Umbilical cord (tissue), 2 donors: ENCODE data around the gene POGK. TPM values are rescaled to one million over a fixed set of nuclear protein-coding genes. Genes with fewer than 3 reads are reported as not detected.
"Not testable (repeated sequence)": the region's sequence is repeated elsewhere in the genome, so short reads cannot be mapped to it uniquely, and the experiment has no call there.

ENCODE experiments used
- DNase-seq: peaks from one replicate; pipeline ENCODE4 v3.0.0-alpha.2; 2015; ENCODE audit warnings: low spot score
- total RNA-seq: library from RNA; depleted of rRNA; stranded (reverse); fragments of >200 nt; gene quantifications from one replicate; pipeline ENCODE4 v1.2.3, GENCODE V29; 2014; ENCODE audit warnings: low replicate concordance; ENCODE audit not compliant: insufficient read depth

Gene POGK
- 29.9 TPM for total RNA-seq

- DNase-seq: peak; percentile 95
Observed at GRCh38 chr1:166838766-166839599, at the start of gene POGK. POGK (plus strand) TSS chr1:166839475; CDS start chr1:166840957, 1,482 bp downstream.

GRCh38 chr1:166796620-166797236 is 42.5 kb upstream of the POGK start:
- no peak for DNase-seq

GRCh38 chr1:166808952-166809351 is 30.3 kb upstream of the POGK start:
- no peak for DNase-seq

DNA sequence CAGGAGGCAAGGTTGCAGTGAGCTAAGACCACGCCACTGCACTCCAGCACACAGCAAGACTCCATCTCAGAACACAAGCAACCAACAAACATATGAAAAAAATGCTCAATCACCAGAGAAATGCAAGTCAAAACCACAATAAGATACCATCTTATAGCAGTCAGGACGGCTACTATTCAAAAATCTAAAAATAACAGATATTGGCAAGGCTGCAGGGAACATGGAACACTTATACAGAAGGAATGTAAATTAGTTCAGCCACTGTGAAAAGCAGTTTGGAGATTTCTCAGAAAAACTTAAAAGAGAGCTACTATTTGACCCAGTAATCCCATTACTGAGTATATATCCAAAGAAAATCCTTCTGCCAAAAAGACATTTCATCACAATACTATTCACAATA is 27.6 kb upstream of the POGK start:
- no peak for DNase-seq

GRCh38 chr1:166813508-166814223 is 25.6 kb upstream of the POGK start:
- DNase-seq: no peak

GRCh38 chr1:166814611-166815010 is 24.7 kb upstream of the POGK start:
- peak; percentile 9 for DNase-seq

GRCh38 chr1:166819974-166820373 is 19.3 kb upstream of the POGK start:
- no peak for DNase-seq

GRCh38 chr1:166822385-166822784 is 16.9 kb upstream of the POGK start:
- no peak for DNase-seq

GRCh38 chr1:166827426-166827825 is 11.8 kb upstream of the POGK start:
- DNase-seq: no peak

DNA sequence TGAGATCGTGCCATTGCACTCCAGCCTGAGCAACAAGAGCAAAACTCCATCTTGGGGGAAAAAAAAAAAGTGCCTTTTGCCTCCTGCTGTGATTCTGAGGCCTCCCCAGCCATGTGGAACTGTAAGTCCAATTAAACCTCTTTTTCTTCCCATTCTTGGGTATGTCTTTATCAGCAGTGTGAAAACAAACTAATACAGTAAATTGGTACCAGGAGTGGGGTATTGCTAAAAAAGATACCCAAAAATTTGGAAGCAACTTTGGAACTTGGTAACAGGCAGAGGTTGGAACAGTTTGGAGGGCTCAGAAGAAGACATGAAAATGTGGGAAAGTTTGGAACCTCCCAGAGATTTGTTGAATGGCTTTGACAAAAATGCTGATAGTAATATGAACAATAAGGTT is 9.5 kb upstream of the POGK start:
- not testable (repeated sequence) for DNase-seq

- no peak for DNase-seq
Observed at GRCh38 chr1:166836733-166837132, 2.5 kb upstream of the POGK start.

GRCh38 chr1:166839600-166840308 is 479 bp downstream of the POGK start:
- peak; percentile 24 for DNase-seq

GRCh38 chr1:166840309-166841274 is 1.3 kb downstream of the POGK start:
- DNase-seq: peak; percentile 30

DNA sequence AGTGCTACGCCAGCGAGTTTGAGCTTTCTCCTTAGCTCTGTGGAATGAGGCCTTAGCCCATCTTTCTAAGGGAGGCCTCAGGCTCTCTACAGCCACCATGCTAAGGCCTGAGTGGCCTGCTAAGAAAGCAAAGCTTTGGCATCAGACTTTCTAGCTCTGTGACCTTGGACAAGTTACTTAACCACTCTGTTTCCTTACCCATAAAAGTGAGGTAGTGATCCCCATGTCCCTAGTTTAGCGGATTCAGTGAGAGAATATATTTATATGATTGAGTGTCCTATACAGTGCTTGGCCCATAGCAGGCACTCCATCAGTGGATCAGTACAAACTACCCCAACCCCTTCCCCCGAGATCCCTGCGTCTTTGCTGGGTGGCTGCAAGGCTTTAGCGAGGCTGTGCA is 4.0 kb downstream of the POGK start:
- DNase-seq: no peak

DNA sequence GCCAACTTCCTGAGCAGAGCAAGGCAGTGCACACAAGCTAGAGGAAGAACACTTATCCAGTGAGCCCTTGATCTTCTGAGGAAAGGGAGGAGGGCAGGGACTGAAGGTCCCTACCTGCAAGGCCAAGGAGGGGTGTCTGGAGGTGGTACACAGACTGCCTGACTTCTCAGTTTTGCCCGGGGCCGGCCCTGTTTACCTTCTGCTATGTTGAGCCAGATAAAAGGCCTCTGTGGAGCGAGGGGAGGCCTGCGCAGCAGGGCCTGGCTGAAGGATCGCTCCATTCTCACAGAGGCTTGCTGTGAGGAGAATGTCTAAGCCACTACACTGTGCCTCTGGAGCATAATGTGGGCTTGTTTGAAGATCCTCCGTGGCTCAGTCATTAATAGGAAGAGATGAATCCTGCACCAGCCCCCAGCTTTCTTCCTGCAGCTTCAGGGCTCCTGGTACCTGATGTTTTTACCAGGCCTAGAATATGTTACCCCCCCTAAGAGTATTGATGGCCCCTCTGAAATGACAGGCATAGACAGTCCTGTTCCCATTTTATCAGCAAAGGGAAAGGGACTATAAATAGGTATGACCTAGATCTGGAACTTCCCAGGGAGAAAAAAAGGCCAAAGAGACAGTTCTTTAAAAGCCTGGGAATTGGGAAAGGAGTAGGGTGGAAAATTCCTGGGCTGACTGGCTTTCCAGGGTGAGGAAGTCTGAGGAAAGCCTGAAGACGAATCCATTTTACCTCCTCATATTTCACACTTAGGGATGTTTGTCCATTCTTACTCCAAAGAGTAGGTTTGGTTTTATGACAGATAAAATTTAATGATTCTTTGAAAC is 4.7 kb downstream of the POGK start:
- DNase-seq: peak; percentile 33

- no peak for DNase-seq
Observed at GRCh38 chr1:166844791-166845190, 5.5 kb downstream of the POGK start.

DNA sequence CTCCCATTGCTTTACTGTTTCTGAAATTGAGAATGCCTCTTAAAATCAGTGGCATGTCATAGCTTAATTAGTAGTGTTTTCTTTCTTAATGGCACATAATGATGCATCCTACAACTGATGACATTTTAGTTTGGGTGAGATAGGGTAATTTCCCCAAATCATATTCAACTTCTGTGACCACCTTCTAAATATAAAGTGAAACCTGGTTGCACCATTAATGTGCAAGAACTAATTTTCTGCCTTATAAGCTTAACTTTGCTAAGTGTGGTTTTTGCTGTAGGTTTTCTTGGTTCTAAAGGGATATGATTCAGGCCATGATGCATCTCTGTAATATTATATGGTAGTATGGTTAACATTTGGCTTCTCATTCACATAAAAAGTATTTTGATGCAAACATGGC is 8.9 kb downstream of the POGK start:
- DNase-seq: no peak

GRCh38 chr1:166849135-166849534 is 9.9 kb downstream of the POGK start:
- no peak for DNase-seq

- DNase-seq: no peak
Observed at GRCh38 chr1:166852918-166853317, 13.6 kb downstream of the POGK start.

- no peak for DNase-seq
Observed at GRCh38 chr1:166855558-166855957, 16.3 kb downstream of the POGK start.
